GM21723 (cell line): ENCODE results near the gene MEIOSIN.
"Not testable (repeated sequence)": the region's sequence is repeated elsewhere in the genome, so short reads cannot be mapped to it uniquely, and the experiment has no call there.

Experiments
- ATAC-seq: cut with Tn5 transposase; IDR thresholded peaks from one replicate; pipeline ENCODE4 v1.9.1; 2021; ENCODE audit warnings: mild to moderate bottlenecking, moderate library complexity; ENCODE audit not compliant: unreplicated experiment

The MEIOSIN gene, protein sequence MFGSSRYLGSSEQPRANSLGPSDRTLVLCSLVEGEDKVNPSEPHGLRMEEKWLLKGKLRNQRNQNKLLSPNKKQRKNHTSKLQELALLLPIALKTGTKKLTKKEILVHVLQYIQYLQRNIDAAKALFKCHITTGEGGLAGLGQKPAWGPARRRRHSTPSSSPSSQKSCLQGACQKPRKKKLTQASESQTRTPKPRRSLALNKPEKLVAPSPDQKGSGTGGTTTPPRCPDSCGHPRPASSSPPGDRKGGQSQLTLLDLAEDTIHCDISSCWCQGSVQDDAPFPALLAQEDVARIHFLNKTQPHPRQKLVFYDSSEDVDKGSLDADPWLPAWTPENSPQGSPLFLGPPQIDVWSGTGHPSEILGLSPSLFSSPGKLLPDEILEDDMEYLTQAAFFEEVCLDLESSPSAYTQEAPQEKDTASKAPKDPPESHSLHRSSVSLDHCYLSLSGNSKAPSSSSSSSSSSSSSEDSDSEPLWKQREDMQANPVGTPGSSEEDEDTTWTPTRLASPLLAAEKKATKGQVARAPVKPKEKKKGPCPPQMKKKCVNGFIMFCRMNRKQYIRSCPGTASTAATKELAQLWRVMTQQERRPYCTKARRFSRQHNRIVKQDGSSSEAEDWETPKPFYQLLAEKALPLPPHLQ

DNA sequence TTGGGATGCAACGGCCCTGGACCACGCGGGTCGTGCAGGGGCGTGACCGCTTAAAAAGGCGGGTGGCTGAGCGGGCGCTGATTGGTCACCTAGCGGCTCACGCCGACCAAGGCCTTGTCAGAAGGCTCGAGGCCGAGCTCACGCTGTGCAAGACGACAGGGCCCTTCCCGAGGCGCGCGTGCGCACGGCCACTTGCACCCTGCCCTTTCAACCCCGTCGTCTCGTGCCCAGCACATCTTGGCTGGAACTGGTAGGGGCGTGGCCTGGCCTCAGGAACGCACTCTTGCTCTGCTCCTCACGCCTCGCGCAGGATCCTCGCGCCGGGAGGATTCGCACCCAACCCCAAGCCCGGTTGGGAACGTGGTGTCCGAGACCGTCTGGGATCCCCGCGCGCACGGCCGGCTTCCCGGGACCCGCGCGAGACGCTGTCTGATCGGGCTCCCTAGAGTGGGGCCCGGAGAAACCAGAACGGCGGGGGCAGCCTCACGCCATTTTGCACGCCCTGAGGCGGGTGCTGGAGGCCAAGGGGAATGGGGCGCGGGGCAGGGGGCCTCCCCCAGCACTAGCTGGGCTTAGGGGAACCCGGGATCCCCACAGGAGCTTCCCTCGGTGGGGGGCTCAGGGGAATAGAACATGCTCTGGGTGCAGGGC lies at the start of gene MEIOSIN:
Gene MEIOSIN (plus strand): TSS at position 280 of the 651 bp plus-strand sequence. CDS start 1,938 bp downstream, outside the sequence.
- no peak for ATAC-seq

- not testable (repeated sequence) for ATAC-seq
Measured at GRCh38 chr19:45685045-45685444, 48.2 kb upstream of the MEIOSIN start.

GRCh38 chr19:45687599-45687998 lies 45.6 kb upstream of the MEIOSIN start:
- ATAC-seq, result no peak

- peak; percentile 46 for ATAC-seq
Measured at GRCh38 chr19:45691516-45692186, 41.6 kb upstream of the MEIOSIN start, which contains the start of gene SNRPD2. Gene SNRPD2, minus strand, starts transcription at chr19:45691953. Its CDS starts 65 bp downstream, at chr19:45691888.

DNA sequence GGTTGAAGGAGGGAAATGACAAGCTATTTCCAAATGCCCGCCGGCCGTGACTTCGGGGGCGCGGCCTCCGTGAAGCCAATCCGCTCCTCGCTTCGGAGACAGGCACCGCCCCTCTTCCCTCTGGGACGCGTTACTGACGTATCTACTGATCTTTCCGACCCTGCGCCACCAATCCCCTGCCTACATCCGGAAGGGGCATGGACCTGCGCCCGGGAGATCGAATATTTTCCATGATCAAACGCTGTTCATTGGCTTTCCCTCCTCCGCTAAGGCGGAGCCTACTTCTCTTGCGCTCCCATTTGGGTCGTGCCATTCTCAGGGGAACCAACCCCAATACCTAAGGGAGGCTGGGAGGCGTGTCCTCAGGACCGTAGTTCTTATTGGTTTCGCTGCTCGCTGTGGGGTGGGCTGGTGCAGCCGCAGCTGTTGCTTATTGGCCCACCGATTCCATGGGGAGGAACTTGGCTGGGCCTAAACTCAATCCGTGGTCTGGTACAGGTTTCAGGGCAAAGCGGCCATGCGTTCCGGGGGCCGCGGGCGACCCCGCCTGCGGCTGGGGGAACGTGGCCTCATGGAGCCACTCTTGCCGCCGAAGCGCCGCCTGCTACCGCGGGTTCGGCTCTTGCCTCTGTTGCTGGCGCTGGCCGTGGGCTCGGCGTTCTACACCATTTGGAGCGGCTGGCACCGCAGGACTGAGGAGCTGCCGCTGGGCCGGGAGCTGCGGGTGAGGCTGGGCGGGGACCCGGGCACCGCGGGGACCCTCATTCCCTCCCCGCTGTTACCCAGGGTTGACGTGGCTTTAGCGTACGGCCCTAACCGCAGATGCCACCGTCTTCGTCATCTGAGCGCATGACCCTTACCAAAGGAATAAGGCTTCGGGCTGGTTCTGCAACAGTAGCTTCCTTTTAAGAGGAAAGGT lies 40.8 kb upstream of the MEIOSIN start, which contains the start of gene QPCTL:
Gene QPCTL (plus strand): TSS at position 480 of the 919 bp plus-strand sequence. CDS start 38 bp downstream, at position 518.
- peak; percentile 82 for ATAC-seq

- no peak for ATAC-seq
Measured at GRCh38 chr19:45693106-45693788, 40.0 kb upstream of the MEIOSIN start.

- no peak for ATAC-seq
Measured at GRCh38 chr19:45701676-45702075, 31.6 kb upstream of the MEIOSIN start.

DNA sequence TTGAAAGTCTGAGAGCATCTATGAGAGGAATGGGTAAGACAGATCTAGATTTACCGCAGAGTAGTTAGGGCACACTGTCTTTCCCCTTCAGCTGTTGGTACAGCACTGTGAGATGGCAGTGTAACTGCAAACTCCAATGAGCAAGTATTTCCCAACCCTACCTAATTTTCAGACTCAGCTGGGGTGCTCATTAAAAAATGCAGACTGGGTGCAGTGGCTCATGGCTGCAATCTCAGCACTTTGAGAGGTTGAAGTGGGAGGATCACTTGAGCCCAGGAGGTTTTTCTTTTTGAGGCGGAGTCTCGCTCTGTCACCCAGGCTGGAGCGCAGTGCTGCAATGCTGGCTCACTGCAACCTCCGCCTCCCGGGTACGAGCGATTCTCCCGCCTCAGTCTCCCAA lies 28.1 kb upstream of the MEIOSIN start:
- no peak for ATAC-seq

- ATAC-seq, result no peak
Measured at GRCh38 chr19:45705710-45706415, 27.4 kb upstream of the MEIOSIN start.

- ATAC-seq, result no peak
Measured at GRCh38 chr19:45710356-45711130, 22.7 kb upstream of the MEIOSIN start.

- no peak for ATAC-seq
Measured at GRCh38 chr19:45711851-45712698, 21.2 kb upstream of the MEIOSIN start.

GRCh38 chr19:45712699-45713067 lies 20.6 kb upstream of the MEIOSIN start:
- no peak for ATAC-seq

DNA sequence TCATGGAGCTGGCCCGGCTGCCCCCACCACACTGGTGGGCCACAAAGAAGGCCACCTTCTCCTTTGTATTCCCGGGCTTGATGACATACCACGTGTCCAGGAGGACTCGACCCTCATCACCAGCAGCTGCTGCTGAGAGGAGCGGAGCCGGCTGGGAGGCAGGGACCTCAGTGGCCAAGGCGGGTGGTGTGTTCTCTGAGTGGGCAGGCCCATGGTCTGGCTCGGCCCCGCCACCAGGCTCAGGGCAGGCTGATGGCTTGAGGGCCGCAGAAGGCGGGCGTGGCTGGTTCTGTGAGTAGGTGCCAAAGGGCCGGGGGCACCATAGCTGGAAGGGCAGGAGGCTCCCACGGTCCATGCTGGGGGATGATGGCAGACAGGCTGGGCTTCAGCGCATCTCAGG lies 20.1 kb upstream of the MEIOSIN start:
- ATAC-seq, result no peak

GRCh38 chr19:45715139-45715538 lies 18.1 kb upstream of the MEIOSIN start:
- no peak for ATAC-seq

- ATAC-seq, result no peak
Measured at GRCh38 chr19:45716359-45717130, 16.7 kb upstream of the MEIOSIN start.
